Measurements from ENCODE around the gene MEGF8.
A peak's percentile ranks its signal among the peaks of the same experiment; 100 is the strongest.

The MEGF8 gene

DNA sequence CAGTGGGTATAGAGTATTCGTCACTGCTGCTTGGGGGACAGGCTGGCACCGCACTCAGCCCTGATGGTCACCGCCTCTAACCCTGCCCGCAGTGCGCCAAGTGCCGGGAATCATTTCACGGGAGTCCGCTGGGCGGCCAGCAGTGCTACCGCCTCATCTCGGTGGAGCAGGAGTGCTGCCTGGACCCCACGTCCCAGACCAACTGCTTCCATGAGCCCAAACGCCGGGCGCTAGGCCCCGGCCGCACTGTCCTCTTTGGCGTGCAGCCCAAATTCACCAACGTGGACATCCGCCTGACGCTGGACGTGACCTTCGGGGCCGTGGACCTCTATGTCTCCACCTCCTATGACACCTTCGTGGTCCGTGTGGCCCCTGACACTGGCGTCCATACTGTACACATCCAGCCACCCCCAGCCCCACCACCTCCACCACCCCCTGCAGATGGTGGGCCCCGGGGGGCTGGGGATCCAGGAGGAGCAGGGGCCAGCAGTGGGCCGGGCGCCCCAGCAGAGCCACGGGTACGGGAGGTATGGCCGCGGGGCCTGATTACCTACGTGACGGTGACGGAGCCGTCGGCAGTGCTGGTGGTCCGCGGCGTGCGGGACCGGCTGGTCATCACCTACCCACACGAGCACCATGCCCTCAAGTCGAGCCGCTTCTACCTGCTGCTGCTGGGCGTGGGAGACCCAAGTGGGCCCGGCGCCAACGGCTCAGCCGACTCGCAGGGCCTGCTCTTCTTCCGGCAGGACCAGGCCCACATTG is 50.2 kb downstream of the MEGF8 start:
- Histone ChIP-seq H3K9me3 (ENCODE audit: control insufficient read depth, low read length) (no peaks in the 10 kb centered on the region), H3K14ac (ENCODE audit: low read length in 2 of 2) (no peak overlapping the region), H2BK120ac (ENCODE audit: low read depth, low read length) (no peak overlapping the region), H3K18ac (ENCODE audit: low read depth in 1 of 2, low read length in 2 of 2) (no peak overlapping the region), H3K4me2 (ENCODE audit: low read length, poor library complexity, severe bottlenecking) (no peak overlapping the region), H4K8ac (ENCODE audit: low read length) (no peak overlapping the region), H2BK15ac (ENCODE audit: low read depth, poor library complexity, severe bottlenecking) (peak overlapping the region; percentile 44), H2BK5ac (ENCODE audit: low read depth, low read length, poor library complexity, severe bottlenecking) (no peak overlapping the region), H4K91ac (ENCODE audit: low read length) (no peak overlapping the region), H2AK5ac (ENCODE audit: low read length, severe bottlenecking) (no peak overlapping the region), H3K27ac (ENCODE audit: low read length, poor library complexity, severe bottlenecking) (no peak overlapping the region), H3K4me1 (ENCODE audit: control insufficient read depth, insufficient read depth, low read depth, low read length) (no peaks in the 10 kb centered on the region), H3K27me3 (ENCODE audit: control insufficient read depth in 1 of 2, insufficient read depth in 1 of 2, low read length in 2 of 2) (peaks cover 14 to 20% of the 10 kb centered on the region in 2 experiments), H3K36me3 (ENCODE audit: control insufficient read depth in 1 of 2, insufficient read depth in 2 of 2, low read depth in 1 of 2, low read length in 2 of 2) (peaks cover 18 to 37% of the 10 kb centered on the region in 2 experiments), H3K23ac (ENCODE audit: low read length in 2 of 2) (no peak overlapping the region), H2BK12ac (ENCODE audit: low read length in 2 of 2) (no peak overlapping the region), H2AFZ (ENCODE audit: low read depth, low read length) (no peak overlapping the region), H3K4ac (ENCODE audit: low read depth in 1 of 2, low read length in 2 of 2) (no peak overlapping the region), H3K9ac (ENCODE audit: low read length) (no peak overlapping the region), H3K79me1 (replicated peaks; ENCODE audit: low read length, poor library complexity, severe bottlenecking) (no peaks in the 10 kb centered on the region), H3K4me3 (ENCODE audit: insufficient read depth in 1 of 2, low read depth in 1 of 2, low read length in 2 of 2) (no peak overlapping the region)
- DNase-seq = no peak
- WGBS = 97% methylated on average over 54 of the region's 54 CpGs

DNA sequence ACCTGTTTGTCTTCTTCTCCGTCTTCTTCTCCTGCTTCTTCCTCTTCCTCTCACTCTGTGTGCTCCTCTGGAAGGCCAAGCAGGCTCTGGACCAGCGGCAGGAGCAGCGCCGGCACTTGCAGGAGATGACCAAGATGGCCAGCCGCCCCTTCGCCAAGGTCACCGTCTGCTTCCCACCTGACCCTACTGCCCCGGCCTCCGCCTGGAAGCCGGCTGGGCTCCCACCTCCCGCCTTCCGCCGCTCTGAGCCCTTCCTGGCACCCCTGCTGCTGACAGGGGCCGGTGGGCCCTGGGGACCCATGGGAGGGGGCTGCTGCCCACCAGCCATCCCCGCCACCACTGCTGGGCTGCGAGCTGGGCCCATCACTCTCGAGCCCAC is 50.7 kb downstream of the MEGF8 start:
- Histone ChIP-seq H3K9me3 (ENCODE audit: control insufficient read depth, low read length) (no peaks in the 10 kb centered on the region), H3K23ac (ENCODE audit: low read length in 2 of 2) (no peak overlapping the region), H3K36me3 (ENCODE audit: control insufficient read depth in 1 of 2, insufficient read depth in 2 of 2, low read depth in 1 of 2, low read length in 2 of 2) (peaks cover 16 to 33% of the 10 kb centered on the region in 2 experiments), H3K27ac (ENCODE audit: low read length, poor library complexity, severe bottlenecking) (no peak overlapping the region), H2AK5ac (ENCODE audit: low read length, severe bottlenecking) (no peak overlapping the region), H3K4ac (ENCODE audit: low read depth in 1 of 2, low read length in 2 of 2) (no peak overlapping the region), H3K9ac (ENCODE audit: low read length) (no peak overlapping the region), H3K4me1 (ENCODE audit: control insufficient read depth, insufficient read depth, low read depth, low read length) (no peaks in the 10 kb centered on the region), H2AFZ (ENCODE audit: low read depth, low read length) (no peak overlapping the region), H3K14ac (ENCODE audit: low read length in 2 of 2) (no peak overlapping the region), H4K8ac (ENCODE audit: low read length) (no peak overlapping the region), H3K27me3 (ENCODE audit: control insufficient read depth in 1 of 2, insufficient read depth in 1 of 2, low read length in 2 of 2) (peaks cover 17 to 24% of the 10 kb centered on the region in 2 experiments), H3K4me2 (ENCODE audit: low read length, poor library complexity, severe bottlenecking) (no peak overlapping the region), H4K91ac (ENCODE audit: low read length) (no peak overlapping the region), H2BK5ac (ENCODE audit: low read depth, low read length, poor library complexity, severe bottlenecking) (no peak overlapping the region), H2BK15ac (ENCODE audit: low read depth, poor library complexity, severe bottlenecking) (no peak overlapping the region), H3K79me1 (replicated peaks; ENCODE audit: low read length, poor library complexity, severe bottlenecking) (no peaks in the 10 kb centered on the region), H3K4me3 (ENCODE audit: insufficient read depth in 1 of 2, low read depth in 1 of 2, low read length in 2 of 2) (no peak overlapping the region), H3K18ac (ENCODE audit: low read depth in 1 of 2, low read length in 2 of 2) (no peak overlapping the region), H2BK12ac (ENCODE audit: low read length in 2 of 2) (no peak overlapping the region), H2BK120ac (ENCODE audit: low read depth, low read length) (no peak overlapping the region)
- 98% methylated on average over 17 of the region's 17 CpGs for WGBS
- DNase-seq = no peak

DNA sequence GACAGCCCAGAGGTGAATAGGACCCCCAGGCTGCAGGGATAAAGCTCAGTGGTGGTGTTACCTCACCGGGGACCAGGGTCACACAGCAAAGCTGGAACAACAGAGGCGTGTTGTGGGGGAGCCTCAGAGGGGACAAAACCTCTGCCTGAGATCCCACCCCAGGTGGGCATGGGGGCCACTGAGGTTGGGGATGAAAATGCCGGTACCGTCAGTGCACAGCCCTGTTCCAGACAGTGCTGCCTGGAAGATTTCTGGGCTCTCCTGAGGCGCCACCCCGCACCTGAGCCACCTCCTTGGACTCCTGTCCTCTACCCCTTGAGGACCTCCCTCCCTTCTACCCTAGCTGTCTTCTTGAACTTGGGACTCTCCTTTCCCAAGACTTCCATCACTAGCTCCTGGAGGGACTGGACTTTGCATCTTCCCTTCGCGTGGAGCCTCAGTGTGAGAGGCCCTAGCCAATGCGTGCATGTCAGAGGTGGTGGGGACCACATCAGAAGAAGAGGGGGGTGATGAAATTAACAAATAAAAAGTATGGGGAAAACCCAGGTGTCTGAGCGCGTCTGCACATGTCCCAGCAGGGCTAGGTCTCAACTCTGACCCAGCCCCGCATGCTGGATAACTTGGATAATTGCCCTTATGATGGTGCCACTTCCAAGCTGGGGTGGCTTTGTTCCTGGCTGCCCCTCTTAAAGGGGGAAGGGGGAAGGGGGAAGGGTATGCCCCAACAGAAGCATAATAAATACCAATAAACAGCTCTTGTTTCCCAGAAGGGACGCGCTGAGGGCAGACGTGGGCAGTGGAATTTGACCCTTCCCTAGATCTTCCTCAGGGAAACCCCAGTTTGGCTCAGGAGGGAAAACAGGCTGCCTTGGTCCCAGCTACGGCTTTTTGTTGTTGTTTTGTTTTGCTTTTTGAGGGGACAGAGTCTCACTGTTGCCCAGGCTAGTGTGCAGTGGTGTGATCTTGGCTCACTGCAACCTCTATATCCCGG is 53.1 kb downstream of the MEGF8 start:
- Histone ChIP-seq H3K9ac (ENCODE audit: low read length) (no peak overlapping the region), H3K23ac (ENCODE audit: low read length in 2 of 2) (no peak overlapping the region), H3K4ac (ENCODE audit: low read depth in 1 of 2, low read length in 2 of 2) (no peak overlapping the region), H2BK15ac (ENCODE audit: low read depth, poor library complexity, severe bottlenecking) (no peak overlapping the region), H2BK12ac (ENCODE audit: low read length in 2 of 2) (no peak overlapping the region), H2BK5ac (ENCODE audit: low read depth, low read length, poor library complexity, severe bottlenecking) (no peak overlapping the region), H3K18ac (ENCODE audit: low read depth in 1 of 2, low read length in 2 of 2) (no peak overlapping the region), H3K14ac (ENCODE audit: low read length in 2 of 2) (no peak overlapping the region), H3K4me3 (ENCODE audit: insufficient read depth in 1 of 2, low read depth in 1 of 2, low read length in 2 of 2) (no peak overlapping the region), H3K27ac (ENCODE audit: low read length, poor library complexity, severe bottlenecking) (no peak overlapping the region), H2BK120ac (ENCODE audit: low read depth, low read length) (no peak overlapping the region), H3K27me3 (ENCODE audit: control insufficient read depth in 1 of 2, insufficient read depth in 1 of 2, low read length in 2 of 2) (peaks cover 30 to 44% of the 10 kb centered on the region in 2 experiments), H3K9me3 (ENCODE audit: control insufficient read depth, low read length) (no peaks in the 10 kb centered on the region), H4K91ac (ENCODE audit: low read length) (no peak overlapping the region), H3K36me3 (ENCODE audit: control insufficient read depth in 1 of 2, insufficient read depth in 2 of 2, low read depth in 1 of 2, low read length in 2 of 2) (peaks cover 11 to 26% of the 10 kb centered on the region in 2 experiments), H4K8ac (ENCODE audit: low read length) (no peak overlapping the region), H3K4me1 (ENCODE audit: control insufficient read depth, insufficient read depth, low read depth, low read length) (no peaks in the 10 kb centered on the region), H3K4me2 (ENCODE audit: low read length, poor library complexity, severe bottlenecking) (no peak overlapping the region), H3K79me1 (replicated peaks; ENCODE audit: low read length, poor library complexity, severe bottlenecking) (no peaks in the 10 kb centered on the region), H2AFZ (ENCODE audit: low read depth, low read length) (no peak overlapping the region), H2AK5ac (ENCODE audit: low read length, severe bottlenecking) (no peak overlapping the region)
- DNase-seq = no peak
- 89% methylated on average over 17 of the region's 17 CpGs for WGBS

DNA sequence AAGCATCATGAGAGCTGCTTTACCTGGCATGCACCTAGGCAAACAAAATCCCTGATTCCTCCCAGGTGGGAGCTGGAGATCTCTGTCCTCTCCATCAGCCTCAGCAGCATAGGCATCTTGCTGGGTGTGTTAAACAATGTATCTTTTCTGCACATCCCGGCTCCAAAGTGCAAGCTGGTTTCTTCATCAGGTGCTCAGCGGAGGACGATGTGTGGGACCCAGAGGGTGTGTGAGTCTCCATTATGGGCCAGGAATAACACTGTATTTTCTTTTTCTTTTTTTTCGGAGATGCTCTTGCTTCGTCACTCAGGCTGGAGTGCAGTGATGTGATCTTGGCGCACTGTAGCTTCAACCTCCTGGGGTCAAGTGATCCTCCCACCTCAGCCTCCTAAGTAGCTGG is 54.7 kb downstream of the MEGF8 start:
- Histone ChIP-seq H3K79me1 (replicated peaks; ENCODE audit: low read length, poor library complexity, severe bottlenecking) (no peaks in the 10 kb centered on the region), H4K91ac (ENCODE audit: low read length) (no peak overlapping the region), H3K14ac (ENCODE audit: low read length in 2 of 2) (no peak overlapping the region), H2BK12ac (ENCODE audit: low read length in 2 of 2) (no peak overlapping the region), H3K4me1 (ENCODE audit: control insufficient read depth, insufficient read depth, low read depth, low read length) (no peaks in the 10 kb centered on the region), H3K4ac (ENCODE audit: low read depth in 1 of 2, low read length in 2 of 2) (no peak overlapping the region), H3K23ac (ENCODE audit: low read length in 2 of 2) (no peak overlapping the region), H3K9ac (ENCODE audit: low read length) (no peak overlapping the region), H2BK120ac (ENCODE audit: low read depth, low read length) (no peak overlapping the region), H3K36me3 (ENCODE audit: control insufficient read depth in 1 of 2, insufficient read depth in 2 of 2, low read depth in 1 of 2, low read length in 2 of 2) (peaks cover 4 to 18% of the 10 kb centered on the region in 2 experiments), H3K18ac (ENCODE audit: low read depth in 1 of 2, low read length in 2 of 2) (no peak overlapping the region), H3K27me3 (ENCODE audit: control insufficient read depth in 1 of 2, insufficient read depth in 1 of 2, low read length in 2 of 2) (peaks cover 30 to 44% of the 10 kb centered on the region in 2 experiments), H3K9me3 (ENCODE audit: control insufficient read depth, low read length) (no peaks in the 10 kb centered on the region), H3K4me3 (ENCODE audit: insufficient read depth in 1 of 2, low read depth in 1 of 2, low read length in 2 of 2) (no peak overlapping the region), H3K27ac (ENCODE audit: low read length, poor library complexity, severe bottlenecking) (no peak overlapping the region), H4K8ac (ENCODE audit: low read length) (no peak overlapping the region), H2BK15ac (ENCODE audit: low read depth, poor library complexity, severe bottlenecking) (no peak overlapping the region), H2AFZ (ENCODE audit: low read depth, low read length) (no peak overlapping the region), H2AK5ac (ENCODE audit: low read length, severe bottlenecking) (no peak overlapping the region), H3K4me2 (ENCODE audit: low read length, poor library complexity, severe bottlenecking) (no peak overlapping the region), H2BK5ac (ENCODE audit: low read depth, low read length, poor library complexity, severe bottlenecking) (no peak overlapping the region)
- DNase-seq = no peak
- 99% methylated on average over 3 of the region's 6 CpGs for WGBS
